PC-9 (cell line): ENCODE data around the gene SEBOX. TPM values are rescaled to one million over a fixed set of nuclear protein-coding genes. Genes with fewer than 3 reads are reported as not detected.

ENCODE experiments used
- BruUV-seq: library from RNA; stranded (reverse); fragments of 400-500 nt; replicated peaks from 2 replicates; lab custom pipeline; 2021; lab: Mats Ljungman, UMichigan
- CTCF ChIA-PET: fragments of 300-600 bp; sonication (Branson Sonifier 250); formaldehyde crosslinking; loops from one replicate; lab custom pipeline; 2022; ENCODE audit warnings: antibody characterized with exemption; lab: Charles Lee
- POLR2A ChIA-PET: fragments of 300-600 bp; sonication (Branson Sonifier 250); formaldehyde crosslinking; loops from one replicate; lab custom pipeline; 2022; ENCODE audit warnings: antibody characterized with exemption; ENCODE audit not compliant: unreplicated experiment; lab: Charles Lee
- DNase-seq, 2 experiments: peaks; one replicate each; pipeline versions ENCODE4 v3.0.0 to v3.0.0-alpha.2; 2015 to 2022; ENCODE audit warnings: mixed read lengths in 1 of 2
- H2AFZ ChIP-seq: fragments of 200-600 bp; sonication (generic); 2 replicates; pipeline ENCODE4 v1.8.1; 2017; ENCODE audit warnings: antibody characterized with exemption
- H3F3A ChIP-seq: fragments of 200-600 bp; sonication (generic); 2 replicates; pipeline ENCODE4 v1.8.1; 2017; ENCODE audit warnings: antibody characterized with exemption, mild to moderate bottlenecking, low read depth; ENCODE audit not compliant: insufficient read depth
- H3K27ac ChIP-seq: fragments of 200-600 bp; sonication (generic); 2 replicates; pipeline ENCODE4 v1.6.1; 2016; ENCODE audit warnings: mixed run types
- H3K27me3 ChIP-seq: fragments of 200-600 bp; sonication (generic); 2 replicates; pipeline ENCODE4 v1.6.1; 2016; ENCODE audit warnings: low read depth, mixed run types; ENCODE audit not compliant: insufficient read depth
- H3K36me3 ChIP-seq: fragments of 200-600 bp; sonication (generic); 2 replicates; pipeline ENCODE4 v1.6.1; 2016; ENCODE audit warnings: low read depth, mixed run types
- H3K4me1 ChIP-seq: fragments of 200-600 bp; sonication (generic); replicated peaks from 2 replicates; pipeline ENCODE4 v1.6.1; 2016; ENCODE audit warnings: mixed run types; ENCODE audit not compliant: insufficient read depth
- H3K4me2 ChIP-seq: fragments of 200-600 bp; sonication (generic); 2 replicates; pipeline ENCODE4 v1.6.1; 2017; ENCODE audit warnings: mixed run types
- H3K4me3 ChIP-seq: fragments of 200-600 bp; sonication (generic); 2 replicates; pipeline ENCODE4 v1.6.1; 2016; ENCODE audit warnings: mixed run types
- H3K79me2 ChIP-seq: fragments of 200-600 bp; sonication (generic); 2 replicates; pipeline ENCODE4 v1.6.1; 2017; ENCODE audit warnings: low read depth, mixed run types
- H3K9me2 ChIP-seq: fragments of 200-600 bp; sonication (generic); 2 replicates; pipeline ENCODE4 v1.8.1; 2017; ENCODE audit warnings: mild to moderate bottlenecking; ENCODE audit not compliant: insufficient read depth
- H3K9me3 ChIP-seq: fragments of 200-600 bp; sonication (generic); 2 replicates; pipeline ENCODE4 v1.8.1; 2016; ENCODE audit warnings: low read depth; ENCODE audit not compliant: insufficient read depth
- H4K20me1 ChIP-seq: fragments of 200-600 bp; sonication (generic); 2 replicates; pipeline ENCODE4 v1.8.1; 2017; ENCODE audit not compliant: insufficient read depth
- EZH2 ChIP-seq: fragments of 200-600 bp; sonication (generic); IDR thresholded peaks from 2 replicates; pipeline ENCODE4 v1.8.0; 2017; ENCODE audit warnings: antibody characterized with exemption, low read depth
- intact Hi-C: fragments of 100-400 bp; cut with micrococcal nuclease; formaldehyde crosslinking; loops from one replicate; pipeline ENCODE4 v1.10.0; 2022; ENCODE audit not compliant: unreplicated experiment
- total RNA-seq: library from RNA; stranded (reverse); gene quantifications from 2 replicates; pipeline ENCODE4 v1.2.3, GENCODE V29; 2021
- TF ChIP-seq, protein P1 (sequence below): fragments of 200-600 bp; sonication (generic); conservative IDR thresholded peaks from 2 replicates; pipeline ENCODE4 v1.6.1; 2017; ENCODE audit warnings: mixed run types, antibody characterized with exemption, mild to moderate bottlenecking, moderate library complexity

The SEBOX gene
- total RNA-seq, 1 experiment from 2014 or later = not detected

DNA sequence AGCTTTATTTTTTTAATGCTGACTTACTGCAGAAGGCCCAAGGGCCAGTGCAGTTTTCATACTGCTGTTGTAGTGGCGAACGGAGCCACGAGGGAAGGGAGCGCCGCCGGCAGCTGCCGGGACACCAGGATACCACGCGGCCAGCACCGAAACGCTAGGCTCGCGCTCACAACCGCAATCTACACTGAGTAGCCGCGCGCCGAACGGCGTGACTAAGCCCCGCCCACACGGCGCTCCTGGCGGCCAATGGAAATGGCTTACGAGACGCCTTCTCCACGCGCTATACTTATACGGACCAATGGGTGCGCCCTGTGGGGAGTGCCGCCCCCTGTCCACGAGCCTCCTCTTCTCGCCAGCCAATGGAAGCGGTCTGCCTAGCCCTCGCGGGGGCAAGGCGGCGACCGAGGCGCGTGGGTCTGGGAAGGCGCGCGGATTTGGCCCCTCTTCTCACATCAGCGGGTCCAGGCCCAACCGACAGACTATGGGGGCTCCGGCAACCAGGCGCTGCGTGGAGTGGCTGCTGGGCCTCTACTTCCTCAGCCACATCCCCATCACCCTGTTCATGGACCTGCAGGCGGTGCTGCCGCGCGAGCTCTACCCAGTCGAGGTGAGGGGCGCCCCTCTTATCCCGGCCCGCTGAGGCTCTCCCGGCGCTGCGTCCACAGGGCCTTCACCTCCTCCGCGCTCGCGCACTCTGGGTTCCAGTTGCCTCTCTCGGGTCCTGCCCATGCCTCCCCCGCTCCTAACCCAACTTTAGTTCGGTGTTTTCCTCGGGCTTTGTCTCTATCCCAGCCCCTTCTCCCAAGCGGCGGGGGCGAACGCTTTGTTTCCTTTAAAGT, 46.0 kb downstream of the SEBOX start, which contains the start of gene TMEM97:
TMEM97 (plus strand) TSS at position 442 of the 839 bp plus-strand sequence; CDS start at position 482, 40 bp downstream.
- H3K9me2 ChIP-seq = no peaks in the 10 kb centered on the region
- ChIA-PET CTCF (no interaction called here), POLR2A (interaction anchor here (0.6 kb wide), 1 partner anchor 167 kb away, joined by 7 read pairs; no protein-coding TSS in a partner anchor)
- intact Hi-C loops = loop anchor here (1.0 to 5.0 kb wide), 3 partner anchors 17 to 54 kb away; no protein-coding TSS in a partner anchor
- no peaks in the 10 kb centered on the region for H3K27me3 ChIP-seq
- peak; percentile 93 for DNase-seq
- H3K79me2 ChIP-seq = peaks cover 47% of the 10 kb centered on the region
- peak within 1 kb of the TSS; percentile 92 for H2AFZ ChIP-seq
- H3K4me3 ChIP-seq = peak within 1 kb of the TSS; percentile 75
- H3K4me1 ChIP-seq = peaks cover 34% of the 10 kb centered on the region
- H3K4me2 ChIP-seq = peak within 1 kb of the TSS; percentile 92
- no peaks in the 10 kb centered on the region for H4K20me1 ChIP-seq
- no peaks in the 10 kb centered on the region for H3K9me3 ChIP-seq
- no peaks in the 10 kb centered on the region for H3F3A ChIP-seq
- no peaks in the 10 kb centered on the region for H3K36me3 ChIP-seq
- no TSS peak for BruUV-seq
- TF ChIP-seq, protein P1, sequence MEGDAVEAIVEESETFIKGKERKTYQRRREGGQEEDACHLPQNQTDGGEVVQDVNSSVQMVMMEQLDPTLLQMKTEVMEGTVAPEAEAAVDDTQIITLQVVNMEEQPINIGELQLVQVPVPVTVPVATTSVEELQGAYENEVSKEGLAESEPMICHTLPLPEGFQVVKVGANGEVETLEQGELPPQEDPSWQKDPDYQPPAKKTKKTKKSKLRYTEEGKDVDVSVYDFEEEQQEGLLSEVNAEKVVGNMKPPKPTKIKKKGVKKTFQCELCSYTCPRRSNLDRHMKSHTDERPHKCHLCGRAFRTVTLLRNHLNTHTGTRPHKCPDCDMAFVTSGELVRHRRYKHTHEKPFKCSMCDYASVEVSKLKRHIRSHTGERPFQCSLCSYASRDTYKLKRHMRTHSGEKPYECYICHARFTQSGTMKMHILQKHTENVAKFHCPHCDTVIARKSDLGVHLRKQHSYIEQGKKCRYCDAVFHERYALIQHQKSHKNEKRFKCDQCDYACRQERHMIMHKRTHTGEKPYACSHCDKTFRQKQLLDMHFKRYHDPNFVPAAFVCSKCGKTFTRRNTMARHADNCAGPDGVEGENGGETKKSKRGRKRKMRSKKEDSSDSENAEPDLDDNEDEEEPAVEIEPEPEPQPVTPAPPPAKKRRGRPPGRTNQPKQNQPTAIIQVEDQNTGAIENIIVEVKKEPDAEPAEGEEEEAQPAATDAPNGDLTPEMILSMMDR = 0 out of 2 replicates have a peak, but pooled peaks have one; percentile 34
- TF ChIP-seq EZH2 = no peak
- H3K27ac ChIP-seq = no peak within 1 kb of the TSS

DNA sequence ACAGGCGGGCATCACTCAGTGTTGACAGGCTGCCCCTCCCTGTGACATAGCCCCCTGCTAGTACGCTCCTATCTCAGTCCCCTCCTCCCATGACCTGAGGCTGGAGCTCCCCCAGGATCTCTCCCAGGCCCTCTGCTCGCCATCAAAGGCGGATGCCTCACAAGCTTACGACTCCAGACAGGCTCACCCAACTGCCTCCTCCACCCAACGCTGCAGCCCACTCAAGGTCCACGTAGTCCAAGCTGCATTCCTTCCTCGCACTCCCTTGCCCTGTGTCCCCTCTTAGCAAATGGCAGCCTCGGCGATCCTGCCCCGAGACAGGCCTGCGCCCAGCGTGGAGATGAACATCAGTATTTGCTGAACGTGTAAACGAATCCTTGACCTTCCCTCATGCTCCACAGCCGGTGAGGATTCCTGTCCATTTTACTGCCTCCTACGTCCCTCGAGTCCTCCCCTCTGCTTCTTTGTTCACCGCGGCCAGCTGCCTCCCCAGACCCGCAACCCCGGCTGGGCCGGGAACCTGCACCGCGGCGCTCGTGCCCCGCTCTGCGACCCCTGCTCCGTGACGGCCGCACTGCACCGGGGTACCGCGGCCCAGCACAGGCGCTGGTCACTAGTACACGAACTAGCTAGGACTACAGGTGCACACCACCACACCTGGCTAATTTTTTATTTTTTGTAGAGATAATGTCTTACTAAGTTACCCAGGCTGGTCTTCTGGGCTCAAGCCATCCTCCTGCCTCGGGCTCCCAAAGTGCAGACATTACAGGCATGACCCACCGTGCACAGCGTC, 46.8 kb downstream of the SEBOX start:
- H2AFZ ChIP-seq = peak overlapping the region; percentile 83
- H3K27me3 ChIP-seq = no peaks in the 10 kb centered on the region
- TF ChIP-seq, protein P1 = no peak
- no peak for TF ChIP-seq EZH2
- no peaks in the 10 kb centered on the region for H3K36me3 ChIP-seq
- no peak overlapping the region for H3K27ac ChIP-seq
- ChIA-PET POLR2A (no interaction called here), CTCF (no interaction called here)
- no peaks in the 10 kb centered on the region for H3F3A ChIP-seq
- BruUV-seq = no TSS peak
- no peaks in the 10 kb centered on the region for H3K9me2 ChIP-seq
- H3K9me3 ChIP-seq = no peaks in the 10 kb centered on the region
- no peaks in the 10 kb centered on the region for H4K20me1 ChIP-seq
- intact Hi-C loops = loop anchor here (2.0 to 5.0 kb wide), 2 partner anchors 36 to 55 kb away; no protein-coding TSS in a partner anchor
- peaks cover 29% of the 10 kb centered on the region for H3K4me1 ChIP-seq
- H3K4me3 ChIP-seq = peak overlapping the region; percentile 75
- peak overlapping the region; percentile 92 for H3K4me2 ChIP-seq
- no peak for DNase-seq
- H3K79me2 ChIP-seq = peaks cover 39% of the 10 kb centered on the region
